COR-L47 (cell line): Measurements from ENCODE around the gene OR2T8.
"Not testable (repeated sequence)": the region's sequence is repeated elsewhere in the genome, so short reads cannot be mapped to it uniquely, and the experiment has no call there.

ENCODE experiments used
- DNase-seq: peaks from one replicate; lab custom pipeline; 2025; lab: John Stamatoyannopoulos, UW

Gene OR2T8

GRCh38 chr1:247919952-247920351 lies at the start of gene OR2T8:
Gene OR2T8, plus strand, starts transcription at chr1:247920252. Its CDS starts 766 bp downstream, at chr1:247921018.
- no peak for DNase-seq

DNA sequence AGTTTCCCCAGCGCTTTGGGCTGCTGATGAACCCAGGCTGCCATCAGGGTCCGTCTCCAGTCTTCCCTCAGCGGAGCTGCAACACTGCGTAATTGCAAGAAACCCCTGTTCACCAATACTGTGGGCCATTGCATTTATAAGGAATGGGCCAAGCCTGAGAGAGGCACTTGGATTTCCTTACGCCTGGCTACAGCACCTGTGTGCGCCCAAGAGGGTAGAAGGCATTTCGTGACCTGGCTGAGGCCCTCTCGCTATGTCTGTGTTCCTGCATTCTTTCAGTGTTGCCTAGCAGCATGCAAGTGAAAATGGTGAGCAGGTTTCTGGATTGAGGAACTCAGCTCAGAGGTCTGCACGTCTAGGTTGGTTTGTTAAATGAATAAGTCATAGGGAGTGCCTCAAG lies 36.7 kb upstream of the OR2T8 start:
- DNase-seq = no peak

- DNase-seq = no peak
Measured at GRCh38 chr1:247884797-247885413, 35.1 kb upstream of the OR2T8 start.

- no peak for DNase-seq
Measured at GRCh38 chr1:247895163-247895637, 24.9 kb upstream of the OR2T8 start, which contains the start of gene OR2W3. Gene OR2W3, plus strand, starts transcription at chr1:247895587. Its CDS starts 0 bp downstream, at chr1:247895587.

GRCh38 chr1:247895976-247896375 lies 24.1 kb upstream of the OR2T8 start:
- DNase-seq = no peak

GRCh38 chr1:247904122-247904521 lies 15.9 kb upstream of the OR2T8 start:
- no peak for DNase-seq

GRCh38 chr1:247905181-247905580 lies 14.9 kb upstream of the OR2T8 start:
- no peak for DNase-seq

DNA sequence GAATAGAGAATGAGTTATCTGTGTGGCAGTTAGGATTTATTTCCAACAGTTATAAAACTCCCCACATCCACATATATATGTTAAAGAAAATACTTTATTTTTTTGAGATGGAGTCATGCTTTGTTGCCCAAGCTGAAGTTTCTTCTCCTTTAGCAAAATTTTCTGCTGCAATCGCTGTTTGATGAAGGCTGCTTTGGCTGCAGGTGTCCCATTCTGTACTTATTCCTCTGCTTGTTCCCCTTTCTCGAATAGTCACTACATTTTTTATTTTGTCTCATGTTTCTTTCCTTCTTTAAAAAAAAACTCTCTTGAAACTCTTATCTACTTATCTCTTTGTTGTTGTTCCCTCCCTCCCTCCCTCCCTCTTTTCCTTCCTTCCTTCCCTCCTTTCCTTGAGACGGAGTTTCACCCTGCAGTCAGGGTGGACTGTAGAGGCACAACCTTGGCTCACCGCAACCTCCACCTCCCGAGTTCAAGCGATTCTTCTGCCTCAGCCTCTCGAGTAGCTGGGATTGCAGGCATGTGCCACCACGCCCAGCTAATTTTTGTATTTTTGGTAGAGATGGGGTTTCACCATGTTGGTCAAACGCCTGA lies 14.0 kb upstream of the OR2T8 start:
- no peak for DNase-seq

GRCh38 chr1:247906504-247907047 lies 13.5 kb upstream of the OR2T8 start:
- no peak for DNase-seq

DNA sequence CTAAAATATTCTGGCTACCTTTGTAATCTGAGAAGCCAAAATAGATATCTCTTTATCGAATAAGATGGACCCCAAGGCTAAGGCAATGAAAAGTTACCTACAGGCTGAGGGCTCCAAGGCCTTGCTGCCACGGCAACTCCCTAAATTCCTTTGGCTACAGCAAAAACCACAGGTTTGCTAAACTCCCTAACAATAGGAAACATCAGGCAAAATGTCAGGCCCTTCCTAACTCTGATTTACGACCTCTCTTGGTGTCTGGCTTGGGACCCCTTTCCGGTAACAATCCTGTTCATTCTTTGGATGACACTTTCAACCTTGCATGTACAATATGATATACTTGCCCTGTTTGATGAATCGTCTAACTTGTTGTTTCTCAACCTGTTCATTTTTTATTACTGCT lies 11.3 kb upstream of the OR2T8 start:
- DNase-seq = no peak

DNA sequence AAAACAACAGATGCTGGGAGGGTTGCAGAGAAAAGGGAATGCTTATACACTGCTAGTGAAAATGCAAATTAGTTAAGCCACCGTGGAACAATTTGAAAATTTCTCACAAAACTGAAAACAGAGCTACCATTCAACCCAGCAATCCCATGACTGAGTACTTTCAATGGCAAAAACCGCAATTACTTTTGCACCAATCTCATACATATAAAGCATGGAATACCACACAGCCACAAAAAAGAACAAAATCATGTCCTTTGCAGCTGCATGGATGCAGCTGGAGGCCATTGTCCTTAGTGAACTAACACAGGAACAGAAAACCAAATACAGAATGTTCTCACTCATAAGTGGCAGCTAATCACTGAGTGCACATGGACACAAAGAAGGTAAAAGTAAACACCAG lies 6.3 kb upstream of the OR2T8 start:
- no peak for DNase-seq

GRCh38 chr1:247914941-247915662 lies 5.0 kb upstream of the OR2T8 start:
- DNase-seq = no peak

GRCh38 chr1:247923941-247924340 lies 3.9 kb downstream of the OR2T8 start:
- DNase-seq = no peak

DNA sequence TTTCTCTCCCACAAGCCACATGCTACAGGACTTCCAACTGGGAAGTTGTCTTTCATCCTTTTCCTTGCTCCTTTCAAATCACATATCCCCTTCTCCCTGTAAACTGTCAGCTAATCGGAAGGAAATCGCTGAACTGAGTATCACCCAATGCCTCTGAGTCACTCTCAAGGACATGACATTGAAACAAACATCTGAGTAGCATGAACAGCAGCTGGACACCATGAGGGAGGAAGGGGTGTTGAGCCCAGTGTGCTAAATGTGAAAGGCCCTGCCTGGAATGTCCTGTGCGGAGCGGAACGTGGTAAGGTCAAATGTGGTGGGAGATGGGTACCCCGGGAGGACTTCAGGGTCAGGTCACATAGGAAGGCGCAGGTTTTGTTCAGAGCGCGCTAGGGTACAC lies 4.8 kb downstream of the OR2T8 start, which contains the start of gene OR2AJ1:
TSS of gene OR2AJ1 (plus strand) at position 22 of the 400 bp plus-strand sequence. CDS start 8,880 bp downstream, outside the sequence.
- DNase-seq = no peak

DNA sequence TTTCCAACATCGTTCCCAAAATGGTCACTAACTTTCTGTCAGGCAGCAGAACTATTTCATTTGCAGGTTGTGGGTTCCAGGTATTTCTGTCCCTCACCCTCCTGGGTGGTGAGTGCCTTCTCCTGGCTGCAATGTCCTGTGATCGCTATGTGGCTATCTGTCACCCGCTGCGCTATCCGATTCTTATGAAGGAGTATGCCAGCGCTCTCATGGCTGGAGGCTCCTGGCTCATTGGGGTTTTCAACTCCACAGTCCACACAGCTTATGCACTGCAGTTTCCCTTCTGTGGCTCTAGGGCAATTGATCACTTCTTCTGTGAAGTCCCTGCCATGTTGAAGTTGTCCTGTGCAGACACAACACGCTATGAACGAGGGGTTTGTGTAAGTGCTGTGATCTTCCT lies 13.9 kb downstream of the OR2T8 start:
- DNase-seq = no peak

DNA sequence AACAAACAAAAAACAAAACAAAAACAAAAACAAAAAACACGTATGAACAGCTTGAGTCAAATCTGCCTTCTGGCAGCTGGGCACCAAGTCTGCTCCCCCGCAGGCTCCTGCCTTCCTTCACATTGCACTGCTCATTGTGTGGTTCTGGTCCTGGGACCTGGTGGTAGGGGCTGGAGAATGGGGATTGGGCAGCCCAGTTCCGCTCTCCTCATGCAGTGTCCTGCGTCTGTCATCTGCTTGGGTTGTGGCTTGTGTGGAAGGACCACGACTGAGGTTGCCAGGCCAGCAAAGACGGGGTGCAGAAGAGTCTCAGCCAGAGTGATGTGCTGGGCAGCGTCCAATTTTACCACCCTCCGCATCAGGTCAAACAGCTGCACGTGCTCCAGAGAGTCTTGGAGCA lies 15.7 kb downstream of the OR2T8 start:
- DNase-seq = no peak

GRCh38 chr1:247936415-247936814 lies 16.4 kb downstream of the OR2T8 start:
- no peak for DNase-seq

DNA sequence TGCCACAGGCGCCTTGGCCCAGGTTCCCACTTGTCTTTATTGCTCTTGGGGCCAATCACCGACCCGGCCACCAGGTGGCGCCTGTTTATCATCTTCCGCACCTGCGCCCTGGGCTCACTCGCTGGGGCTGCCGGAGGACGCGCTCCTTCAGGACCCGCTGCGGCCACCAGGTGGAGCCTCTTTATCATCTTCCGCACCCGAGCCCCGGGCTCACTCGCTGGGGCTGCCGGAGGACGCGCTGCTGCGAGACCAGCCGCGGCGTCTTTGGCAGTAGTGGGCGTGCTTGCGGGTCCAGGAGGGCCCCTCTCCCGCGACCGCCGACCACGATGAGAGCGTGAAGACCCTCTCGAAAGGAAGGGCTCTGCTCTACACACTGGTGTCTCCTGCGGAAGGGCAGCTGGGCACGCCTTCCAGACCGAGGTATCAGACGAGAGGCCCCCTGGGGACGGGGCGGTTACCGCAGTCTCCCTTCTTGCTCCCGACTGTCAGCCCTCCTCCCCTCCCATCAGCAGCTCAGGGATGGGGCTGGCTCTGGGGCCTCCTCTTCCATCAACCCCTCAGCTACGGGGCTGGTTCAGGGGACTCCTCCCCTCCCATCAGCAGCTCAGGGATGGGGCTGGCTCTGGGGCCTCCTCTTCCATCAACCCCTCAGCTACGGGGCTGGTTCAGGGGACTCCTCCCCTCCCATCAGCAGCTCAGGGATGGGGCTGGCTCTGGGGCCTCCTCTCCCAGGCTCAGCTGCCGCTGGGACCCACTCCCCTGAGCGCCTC lies 17.1 kb downstream of the OR2T8 start:
- DNase-seq = not testable (repeated sequence)

- no peak for DNase-seq
Measured at GRCh38 chr1:247942624-247943023, 22.6 kb downstream of the OR2T8 start.

DNA sequence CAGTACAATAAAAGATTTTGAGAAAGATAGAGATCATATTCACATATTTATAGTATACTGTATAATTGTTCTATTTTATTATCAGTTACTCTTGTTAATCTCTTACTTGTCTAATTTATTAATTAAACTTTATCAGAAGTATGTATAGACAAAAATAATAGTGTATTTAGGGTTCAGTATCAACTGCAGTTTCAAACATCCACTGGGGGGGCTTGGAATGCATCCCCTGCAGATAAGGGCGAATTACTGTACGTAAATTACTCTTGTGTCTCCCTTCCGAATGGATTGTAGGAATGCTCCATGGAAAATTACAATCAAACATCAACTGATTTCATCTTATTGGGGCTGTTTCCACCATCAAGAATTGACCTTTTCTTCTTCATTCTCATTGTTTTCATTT lies 28.5 kb downstream of the OR2T8 start, which contains the start of gene OR2L8:
TSS of gene OR2L8 (plus strand) at position 301 of the 400 bp plus-strand sequence. CDS start at position 301, 0 bp downstream.
- no peak for DNase-seq

- DNase-seq = no peak
Measured at GRCh38 chr1:247953408-247953807, 33.4 kb downstream of the OR2T8 start.

DNA sequence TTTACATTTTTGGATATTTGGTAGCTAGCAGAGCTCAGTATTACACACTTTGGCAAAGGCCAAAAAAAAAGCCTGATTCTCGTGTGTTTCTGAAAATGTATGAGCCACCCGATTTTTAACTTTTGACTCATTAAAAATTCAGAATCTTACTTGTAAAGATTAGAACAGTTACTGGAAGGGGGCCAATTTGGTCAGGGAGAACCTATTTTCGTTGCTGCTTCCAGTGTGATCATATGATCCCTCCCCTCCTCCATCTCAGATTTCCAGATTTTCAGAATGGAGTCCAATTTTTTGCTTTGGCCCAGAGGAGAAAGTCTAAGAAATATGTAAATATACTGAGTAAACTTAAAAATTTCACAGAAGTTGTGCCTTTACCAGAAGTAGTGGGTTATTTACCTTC lies 41.7 kb downstream of the OR2T8 start:
- DNase-seq = no peak
